Left ventricle myocardium inferior (tissue), 1 donor: ENCODE data around the gene PITPNB. TPM values are rescaled to one million over a fixed set of nuclear protein-coding genes. Genes with fewer than 3 reads are reported as not detected.

Source experiments
- DNase-seq: peaks from one replicate; pipeline ENCODE4 v3.0.0-alpha.2; 2020
- H3K27ac ChIP-seq: fragments of 200-600 bp; replicated peaks from 2 replicates; pipeline ENCODE4 v1.8.0; 2021
- H3K27me3 ChIP-seq: fragments of 200-600 bp; 2 replicates; pipeline ENCODE4 v1.8.0; 2021; ENCODE audit warnings: low read depth
- H3K36me3 ChIP-seq: fragments of 200-600 bp; 2 replicates; pipeline ENCODE4 v1.8.0; 2021
- H3K4me1 ChIP-seq: fragments of 200-600 bp; 2 replicates; pipeline ENCODE4 v1.8.0; 2021
- H3K4me3 ChIP-seq: fragments of 200-600 bp; 2 replicates; pipeline ENCODE4 v1.8.0; 2021; ENCODE audit warnings: mild to moderate bottlenecking, moderate library complexity
- H3K9me3 ChIP-seq: fragments of 200-600 bp; replicated peaks from 2 replicates; pipeline ENCODE4 v1.8.0; 2021
- CTCF ChIP-seq: fragments of 200-600 bp; IDR thresholded peaks from 2 replicates; pipeline ENCODE4 v1.8.0; 2021; ENCODE audit warnings: antibody characterized with exemption, mild to moderate bottlenecking, borderline replicate concordance
- intact Hi-C: fragments of 100-400 bp; cut with micrococcal nuclease; formaldehyde crosslinking; loops from one replicate; pipeline ENCODE4 v1.11.0; 2022
- total RNA-seq: library from RNA; stranded (reverse); fragmentation: NEBNext Ultra II Directional; extraction: Animal tissue kit (Norgen Biotek cat#: 25700); gene quantifications from one replicate; pipeline ENCODE4 v1.2.1, GENCODE V29; 2021
- donor health status: DM: no; HTN: yes; CAD: no; lungs with severe emphysema.

PITPNB gene
- total RNA-seq, 1 donor from 2014 or later, result 60.0 TPM

GRCh38 chr22:27816552-27816951 is 102.5 kb downstream of the PITPNB start:
- intact Hi-C loops, result no loop called here
- DNase-seq, result no peak
- no peaks in the 10 kb centered on the region for H3K27me3 ChIP-seq
- no peak overlapping the region for H3K27ac ChIP-seq
- no peak overlapping the region for H3K4me3 ChIP-seq
- H3K36me3 ChIP-seq, result no peaks in the 10 kb centered on the region
- no peaks in the 10 kb centered on the region for H3K4me1 ChIP-seq
- TF ChIP-seq CTCF, result no peak
- H3K9me3 ChIP-seq, result peaks cover 7% of the 10 kb centered on the region

GRCh38 chr22:27815826-27816530 is 103.1 kb downstream of the PITPNB start:
- Histone ChIP-seq H3K4me1 (no peaks in the 10 kb centered on the region), H3K9me3 (peaks cover 7% of the 10 kb centered on the region), H3K27ac (no peak overlapping the region), H3K27me3 (no peaks in the 10 kb centered on the region), H3K4me3 (no peak overlapping the region), H3K36me3 (no peaks in the 10 kb centered on the region)
- DNase-seq, result no peak
- TF ChIP-seq CTCF, result no peak
- intact Hi-C loops, result no loop called here

- Histone ChIP-seq H3K36me3 (no peaks in the 10 kb centered on the region), H3K4me1 (peaks cover 4% of the 10 kb centered on the region), H3K4me3 (no peak overlapping the region), H3K27ac (no peak overlapping the region), H3K9me3 (peaks cover 2% of the 10 kb centered on the region), H3K27me3 (no peaks in the 10 kb centered on the region)
- DNase-seq, result no peak
- intact Hi-C loops, result no loop called here
- TF ChIP-seq CTCF, result no peak
Measured at GRCh38 chr22:27814993-27815392, 104.1 kb downstream of the PITPNB start.

- no peaks in the 10 kb centered on the region for H3K27me3 ChIP-seq
- TF ChIP-seq CTCF, result no peak
- H3K4me3 ChIP-seq, result no peak overlapping the region
- intact Hi-C loops, result no loop called here
- no peak for DNase-seq
- no peaks in the 10 kb centered on the region for H3K9me3 ChIP-seq
- peaks cover 4% of the 10 kb centered on the region for H3K4me1 ChIP-seq
- H3K36me3 ChIP-seq, result no peaks in the 10 kb centered on the region
- no peak overlapping the region for H3K27ac ChIP-seq
Measured at GRCh38 chr22:27811778-27812177, 107.3 kb downstream of the PITPNB start.

GRCh38 chr22:27810609-27811151 is 108.4 kb downstream of the PITPNB start:
- H3K27me3 ChIP-seq, result no peaks in the 10 kb centered on the region
- H3K27ac ChIP-seq, result peak overlapping the region; percentile 37
- H3K4me3 ChIP-seq, result no peak overlapping the region
- intact Hi-C loops, result no loop called here
- H3K36me3 ChIP-seq, result no peaks in the 10 kb centered on the region
- no peak for TF ChIP-seq CTCF
- no peaks in the 10 kb centered on the region for H3K9me3 ChIP-seq
- peak; percentile 62 for DNase-seq
- peaks cover 4% of the 10 kb centered on the region for H3K4me1 ChIP-seq
